ENCODE measurements around the gene PHOX2A.

GRCh38 chr11:72271980-72272379, 28.0 kb upstream of the PHOX2A start:
- TF ChIP-seq CTCF (IDR thresholded peaks at IDR 0.05) (no peak), POLR2A (IDR thresholded peaks at IDR 0.05) (no peak)

All from vagina (tissue), 2 donors.